ENCODE results near the gene CNGA3.

Gene CNGA3

GRCh38 chr2:98346311-98347236 lies at the start of gene CNGA3:
CNGA3 (plus strand) TSS chr2:98346456; CDS start chr2:98369976, 23,520 bp downstream.
- H3K9ac ChIP-seq (ENCODE audit: low read length) = no peak within 1 kb of the TSS
- no peaks in the 10 kb centered on the region for H3K9me3 ChIP-seq (ENCODE audit: low read length)
- H3K4me1 ChIP-seq (ENCODE audit: insufficient read depth, low read length, severe bottlenecking) = no peaks in the 10 kb centered on the region
- no peaks in the 10 kb centered on the region; the same call in 1 of the 2 replicates for H3K27me3 ChIP-seq (ENCODE audit: insufficient read depth, low read length)
- H3F3A ChIP-seq (ENCODE audit: insufficient read depth, low read length) = no peaks in the 10 kb centered on the region
- no peak within 1 kb of the TSS for H3K4me3 ChIP-seq (ENCODE audit: low read depth, low read length, poor library complexity, severe bottlenecking)
- H3K36me3 ChIP-seq (ENCODE audit: insufficient read depth, low read length) = no peaks in the 10 kb centered on the region
- no peaks in the 10 kb centered on the region for H3K9me2 ChIP-seq (ENCODE audit: low read depth, low read length)
- no peaks in the 10 kb centered on the region for H3K79me2 ChIP-seq (ENCODE audit: insufficient read depth, low read length)
- H3K27ac ChIP-seq (ENCODE audit: low read depth, low read length, poor library complexity, severe bottlenecking) = no peak within 1 kb of the TSS
- no peaks in the 10 kb centered on the region for H4K20me1 ChIP-seq (ENCODE audit: insufficient read depth, low read length)
- H2AFZ ChIP-seq (ENCODE audit: low read length) = no peak within 1 kb of the TSS
- TF ChIP-seq EZH2 (IDR thresholded peaks at IDR 0.05; ENCODE audit: borderline replicate concordance, low read length) (no peak), CTCF (IDR thresholded peaks at IDR 0.05; ENCODE audit: low read length) (no peak)
- H3K4me2 ChIP-seq (ENCODE audit: low read length) = no peak within 1 kb of the TSS

- no peaks in the 10 kb centered on the region for H4K20me1 ChIP-seq (ENCODE audit: insufficient read depth, low read length)
- H3F3A ChIP-seq (ENCODE audit: insufficient read depth, low read length) = no peaks in the 10 kb centered on the region
- H3K4me2 ChIP-seq (ENCODE audit: low read length) = no peak overlapping the region
- no peak overlapping the region for H3K4me3 ChIP-seq (ENCODE audit: low read depth, low read length, poor library complexity, severe bottlenecking)
- no peak overlapping the region for H3K9ac ChIP-seq (ENCODE audit: low read length)
- H3K36me3 ChIP-seq (ENCODE audit: insufficient read depth, low read length) = no peaks in the 10 kb centered on the region
- H2AFZ ChIP-seq (ENCODE audit: low read length) = no peak overlapping the region
- H3K79me2 ChIP-seq (ENCODE audit: insufficient read depth, low read length) = no peaks in the 10 kb centered on the region
- no peak overlapping the region for H3K27ac ChIP-seq (ENCODE audit: low read depth, low read length, poor library complexity, severe bottlenecking)
- H3K9me2 ChIP-seq (ENCODE audit: low read depth, low read length) = no peaks in the 10 kb centered on the region
- TF ChIP-seq EZH2 (IDR thresholded peaks at IDR 0.05; ENCODE audit: borderline replicate concordance, low read length) (no peak), CTCF (IDR thresholded peaks at IDR 0.05; ENCODE audit: low read length) (no peak)
- no peaks in the 10 kb centered on the region for H3K4me1 ChIP-seq (ENCODE audit: insufficient read depth, low read length, severe bottlenecking)
- H3K27me3 ChIP-seq (ENCODE audit: insufficient read depth, low read length) = no peaks in the 10 kb centered on the region
- H3K9me3 ChIP-seq (ENCODE audit: low read length) = no peaks in the 10 kb centered on the region
Measured at GRCh38 chr2:98297817-98298682, 48.2 kb upstream of the CNGA3 start.

- Histone ChIP-seq H3K36me3 (ENCODE audit: insufficient read depth, low read length) (no peaks in the 10 kb centered on the region), H3K79me2 (ENCODE audit: insufficient read depth, low read length) (no peaks in the 10 kb centered on the region), H3K4me1 (ENCODE audit: insufficient read depth, low read length, severe bottlenecking) (no peaks in the 10 kb centered on the region), H3K4me2 (ENCODE audit: low read length) (no peak overlapping the region), H3K9ac (ENCODE audit: low read length) (no peak overlapping the region), H3K9me2 (ENCODE audit: low read depth, low read length) (no peaks in the 10 kb centered on the region), H4K20me1 (ENCODE audit: insufficient read depth, low read length) (no peaks in the 10 kb centered on the region), H3K27ac (ENCODE audit: low read depth, low read length, poor library complexity, severe bottlenecking) (no peak overlapping the region), H3K4me3 (ENCODE audit: low read depth, low read length, poor library complexity, severe bottlenecking) (no peak overlapping the region), H3F3A (ENCODE audit: insufficient read depth, low read length) (no peaks in the 10 kb centered on the region), H2AFZ (ENCODE audit: low read length) (no peak overlapping the region), H3K9me3 (ENCODE audit: low read length) (no peaks in the 10 kb centered on the region), H3K27me3 (ENCODE audit: insufficient read depth, low read length) (no peaks in the 10 kb centered on the region)
- TF ChIP-seq CTCF (IDR thresholded peaks at IDR 0.05; ENCODE audit: low read length) (no peak), EZH2 (IDR thresholded peaks at IDR 0.05; ENCODE audit: borderline replicate concordance, low read length) (no peak)
Measured at GRCh38 chr2:98298683-98299164, 47.5 kb upstream of the CNGA3 start.

Measured in OCI-LY1 (cell line).